ENCODE results near the gene BAHCC1.

The BAHCC1 gene

DNA sequence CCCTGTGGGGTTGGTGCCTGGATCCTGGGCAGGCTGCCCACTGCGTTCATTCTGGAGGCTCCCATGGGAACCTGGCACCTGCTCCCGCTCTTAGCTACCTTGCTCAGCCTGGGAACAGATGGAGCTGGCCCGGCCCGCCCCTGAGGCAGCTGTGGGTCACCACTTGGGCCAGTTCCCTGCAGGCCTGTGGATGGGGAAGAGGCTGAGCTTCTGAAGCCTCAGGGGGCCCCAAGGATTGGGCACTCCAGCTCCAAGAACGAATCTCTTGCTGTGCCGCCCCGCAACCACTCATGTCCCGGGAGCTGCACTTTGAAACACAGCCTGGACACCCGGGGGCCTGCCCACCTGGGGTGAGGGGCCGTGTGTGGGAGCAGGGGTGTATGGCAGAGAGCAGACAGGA lies 37.7 kb downstream of the BAHCC1 start:
- no peaks in the 10 kb centered on the region for H4K20me1 ChIP-seq (ENCODE audit: insufficient read depth, low read length)
- no peak for DNase-seq
- no peak overlapping the region for H3K27ac ChIP-seq (ENCODE audit: low read length)
- no peak overlapping the region for H3K4me3 ChIP-seq (ENCODE audit: low read length)
- no peak overlapping the region for H2AFZ ChIP-seq (ENCODE audit: low read length)
- peaks cover 87% of the 10 kb centered on the region for H3K27me3 ChIP-seq (replicated peaks; ENCODE audit: insufficient read depth, low read length)
- no peaks in the 10 kb centered on the region for H3K79me2 ChIP-seq (ENCODE audit: low read length)
- no peaks in the 10 kb centered on the region for H3K36me3 ChIP-seq (replicated peaks; ENCODE audit: insufficient read depth, low read length)
- H3K9me2 ChIP-seq (replicated peaks; ENCODE audit: insufficient read depth, low read length), result no peaks in the 10 kb centered on the region
- no peaks in the 10 kb centered on the region for H3K4me1 ChIP-seq (ENCODE audit: low read length)
- H3K9me3 ChIP-seq (replicated peaks; ENCODE audit: insufficient read depth, low read length), result no peaks in the 10 kb centered on the region
- no peaks in the 10 kb centered on the region for H3F3A ChIP-seq (ENCODE audit: insufficient read depth, low read length)
- no peak overlapping the region for H3K4me2 ChIP-seq (ENCODE audit: low read depth, low read length)
- no peak overlapping the region for H3K9ac ChIP-seq (ENCODE audit: low read length)
- TF ChIP-seq EZH2 (optimal IDR thresholded peaks at IDR 0.05; ENCODE audit: low read depth, low read length), result no peak
- no peak for TF ChIP-seq EZH2phosphoT487 (IDR thresholded peaks at IDR 0.05; ENCODE audit: low read length)
- TF ChIP-seq, protein P1, sequence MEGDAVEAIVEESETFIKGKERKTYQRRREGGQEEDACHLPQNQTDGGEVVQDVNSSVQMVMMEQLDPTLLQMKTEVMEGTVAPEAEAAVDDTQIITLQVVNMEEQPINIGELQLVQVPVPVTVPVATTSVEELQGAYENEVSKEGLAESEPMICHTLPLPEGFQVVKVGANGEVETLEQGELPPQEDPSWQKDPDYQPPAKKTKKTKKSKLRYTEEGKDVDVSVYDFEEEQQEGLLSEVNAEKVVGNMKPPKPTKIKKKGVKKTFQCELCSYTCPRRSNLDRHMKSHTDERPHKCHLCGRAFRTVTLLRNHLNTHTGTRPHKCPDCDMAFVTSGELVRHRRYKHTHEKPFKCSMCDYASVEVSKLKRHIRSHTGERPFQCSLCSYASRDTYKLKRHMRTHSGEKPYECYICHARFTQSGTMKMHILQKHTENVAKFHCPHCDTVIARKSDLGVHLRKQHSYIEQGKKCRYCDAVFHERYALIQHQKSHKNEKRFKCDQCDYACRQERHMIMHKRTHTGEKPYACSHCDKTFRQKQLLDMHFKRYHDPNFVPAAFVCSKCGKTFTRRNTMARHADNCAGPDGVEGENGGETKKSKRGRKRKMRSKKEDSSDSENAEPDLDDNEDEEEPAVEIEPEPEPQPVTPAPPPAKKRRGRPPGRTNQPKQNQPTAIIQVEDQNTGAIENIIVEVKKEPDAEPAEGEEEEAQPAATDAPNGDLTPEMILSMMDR (IDR thresholded peaks at IDR 0.05; ENCODE audit: low read length), result no peak

DNA sequence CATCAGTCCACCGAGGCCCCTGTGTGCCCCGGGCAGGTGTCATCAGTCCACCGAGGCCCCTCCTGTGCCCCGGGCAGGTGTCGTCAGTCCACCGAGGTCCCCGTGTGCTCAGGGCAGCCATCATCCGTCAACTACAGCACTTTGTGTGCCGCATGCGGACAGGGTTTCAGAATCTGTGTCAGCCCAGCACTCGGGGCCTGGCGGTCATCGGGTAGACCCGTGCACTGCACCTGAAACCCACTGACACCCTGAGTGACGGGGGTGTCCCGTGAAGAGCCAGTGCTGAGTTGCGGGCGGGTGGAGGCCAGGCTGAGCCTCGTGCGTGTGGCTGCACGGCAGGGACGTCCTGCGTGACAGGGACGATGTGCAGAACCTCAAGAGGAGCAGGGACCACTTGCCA lies 38.4 kb downstream of the BAHCC1 start:
- no peak for TF ChIP-seq EZH2 (optimal IDR thresholded peaks at IDR 0.05; ENCODE audit: low read depth, low read length)
- TF ChIP-seq, protein P1 (IDR thresholded peaks at IDR 0.05; ENCODE audit: low read length), result no peak
- no peak for TF ChIP-seq EZH2phosphoT487 (IDR thresholded peaks at IDR 0.05; ENCODE audit: low read length)
- H3K79me2 ChIP-seq (ENCODE audit: low read length), result no peaks in the 10 kb centered on the region
- no peaks in the 10 kb centered on the region for H3K9me3 ChIP-seq (replicated peaks; ENCODE audit: insufficient read depth, low read length)
- H3K36me3 ChIP-seq (replicated peaks; ENCODE audit: insufficient read depth, low read length), result no peaks in the 10 kb centered on the region
- no peak for DNase-seq
- no peak overlapping the region for H3K4me3 ChIP-seq (ENCODE audit: low read length)
- no peaks in the 10 kb centered on the region for H3F3A ChIP-seq (ENCODE audit: insufficient read depth, low read length)
- H3K9me2 ChIP-seq (replicated peaks; ENCODE audit: insufficient read depth, low read length), result no peaks in the 10 kb centered on the region
- H3K27ac ChIP-seq (ENCODE audit: low read length), result no peak overlapping the region
- H3K9ac ChIP-seq (ENCODE audit: low read length), result no peak overlapping the region
- no peaks in the 10 kb centered on the region for H4K20me1 ChIP-seq (ENCODE audit: insufficient read depth, low read length)
- H3K27me3 ChIP-seq (replicated peaks; ENCODE audit: insufficient read depth, low read length), result peaks cover 87% of the 10 kb centered on the region
- no peak overlapping the region for H3K4me2 ChIP-seq (ENCODE audit: low read depth, low read length)
- no peaks in the 10 kb centered on the region for H3K4me1 ChIP-seq (ENCODE audit: low read length)
- H2AFZ ChIP-seq (ENCODE audit: low read length), result no peak overlapping the region

DNA sequence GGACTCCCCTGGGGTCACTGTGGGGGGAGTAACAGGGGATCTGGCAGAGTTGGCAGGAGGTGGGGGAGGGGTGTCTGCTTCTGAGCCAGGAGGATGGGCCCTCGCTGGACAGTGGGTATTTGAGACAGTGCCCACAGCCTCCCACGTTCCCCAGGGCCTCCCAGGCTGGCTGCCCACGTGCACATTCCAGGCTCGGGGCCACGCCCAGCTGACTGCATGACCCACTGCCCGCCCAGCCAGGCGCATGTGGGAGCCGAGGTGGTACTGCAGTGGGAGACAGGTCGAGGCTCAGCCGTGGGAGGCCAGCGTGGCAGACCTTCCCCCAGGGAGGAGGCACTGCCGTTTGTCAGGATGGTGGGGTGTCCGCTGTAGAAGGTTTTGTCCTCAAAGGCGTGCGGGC lies 38.8 kb downstream of the BAHCC1 start:
- Histone ChIP-seq H3K4me2 (ENCODE audit: low read depth, low read length) (no peak overlapping the region), H4K20me1 (ENCODE audit: insufficient read depth, low read length) (no peaks in the 10 kb centered on the region), H3K27ac (ENCODE audit: low read length) (no peak overlapping the region), H3K36me3 (replicated peaks; ENCODE audit: insufficient read depth, low read length) (no peaks in the 10 kb centered on the region), H3K4me1 (ENCODE audit: low read length) (no peaks in the 10 kb centered on the region), H3F3A (ENCODE audit: insufficient read depth, low read length) (no peaks in the 10 kb centered on the region), H2AFZ (ENCODE audit: low read length) (no peak overlapping the region), H3K9me3 (replicated peaks; ENCODE audit: insufficient read depth, low read length) (no peaks in the 10 kb centered on the region), H3K79me2 (ENCODE audit: low read length) (no peaks in the 10 kb centered on the region), H3K27me3 (replicated peaks; ENCODE audit: insufficient read depth, low read length) (peaks cover 86% of the 10 kb centered on the region), H3K9ac (ENCODE audit: low read length) (no peak overlapping the region), H3K4me3 (ENCODE audit: low read length) (no peak overlapping the region), H3K9me2 (replicated peaks; ENCODE audit: insufficient read depth, low read length) (no peaks in the 10 kb centered on the region)
- TF ChIP-seq EZH2 (optimal IDR thresholded peaks at IDR 0.05; ENCODE audit: low read depth, low read length), result no peak
- TF ChIP-seq EZH2phosphoT487 (IDR thresholded peaks at IDR 0.05; ENCODE audit: low read length), result no peak
- no peak for DNase-seq

DNA sequence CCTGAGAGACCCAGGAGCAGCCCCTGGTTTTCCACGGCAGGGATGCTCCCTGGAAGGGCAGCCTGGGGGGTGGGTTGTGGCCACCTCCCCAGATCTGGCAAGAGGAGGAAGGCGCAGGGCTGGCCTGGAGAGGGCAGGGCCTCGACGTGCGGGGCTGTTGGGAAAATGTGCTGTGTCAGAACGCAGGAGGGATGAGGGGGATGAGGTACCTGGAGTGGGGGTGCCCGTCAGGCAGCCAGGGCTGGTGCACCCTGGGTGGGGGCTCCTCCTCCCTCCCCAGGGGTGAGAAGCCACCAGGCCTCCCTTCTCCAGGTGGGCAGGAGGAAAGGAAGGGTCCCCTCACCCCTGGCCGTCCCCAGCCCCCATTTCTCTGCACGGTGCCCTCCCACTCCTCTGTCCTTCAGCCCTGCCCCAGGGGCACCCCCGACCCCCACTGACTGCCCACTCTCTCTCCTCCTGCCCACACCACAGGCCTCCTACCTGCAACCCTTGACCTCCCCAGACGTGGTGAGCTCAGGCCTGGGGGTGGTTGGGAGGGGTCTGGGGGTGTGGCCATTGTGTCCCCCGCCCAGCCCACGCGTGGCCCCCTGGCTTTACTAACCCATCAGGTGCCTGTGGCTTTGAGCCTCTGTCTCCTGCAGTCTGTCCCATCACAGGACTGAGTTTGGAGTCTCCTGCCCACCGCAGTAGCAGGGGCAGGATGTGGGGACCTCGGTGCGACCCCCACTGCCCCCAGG lies 39.6 kb downstream of the BAHCC1 start:
- TF ChIP-seq EZH2 (optimal IDR thresholded peaks at IDR 0.05; ENCODE audit: low read depth, low read length), result no peak
- H3F3A ChIP-seq (ENCODE audit: insufficient read depth, low read length), result no peaks in the 10 kb centered on the region
- no peak overlapping the region for H3K27ac ChIP-seq (ENCODE audit: low read length)
- no peak for DNase-seq
- H3K36me3 ChIP-seq (replicated peaks; ENCODE audit: insufficient read depth, low read length), result no peaks in the 10 kb centered on the region
- no peaks in the 10 kb centered on the region for H3K4me1 ChIP-seq (ENCODE audit: low read length)
- H3K9ac ChIP-seq (ENCODE audit: low read length), result no peak overlapping the region
- peaks cover 86% of the 10 kb centered on the region for H3K27me3 ChIP-seq (replicated peaks; ENCODE audit: insufficient read depth, low read length)
- H3K4me3 ChIP-seq (ENCODE audit: low read length), result no peak overlapping the region
- no peak overlapping the region for H3K4me2 ChIP-seq (ENCODE audit: low read depth, low read length)
- H3K79me2 ChIP-seq (ENCODE audit: low read length), result no peaks in the 10 kb centered on the region
- no peaks in the 10 kb centered on the region for H4K20me1 ChIP-seq (ENCODE audit: insufficient read depth, low read length)
- no peaks in the 10 kb centered on the region for H3K9me2 ChIP-seq (replicated peaks; ENCODE audit: insufficient read depth, low read length)
- H2AFZ ChIP-seq (ENCODE audit: low read length), result no peak overlapping the region
- no peaks in the 10 kb centered on the region for H3K9me3 ChIP-seq (replicated peaks; ENCODE audit: insufficient read depth, low read length)
